Endometrial microvascular endothelial cells (primary cell): ENCODE measurements around the gene CARD10. TPM values are rescaled to one million over a fixed set of nuclear protein-coding genes. Genes with fewer than 3 reads are reported as not detected.

Source experiments
- in situ Hi-C: cut with HindIII; loops from 2 replicates; pipeline ENCODE4 v1.10.0; 2017; ENCODE audit warnings: low sequenced_read_pairs, low pct_unique_long_range_greater_than_20kb; ENCODE audit errors: inconsistent ontology term
- total RNA-seq: library from RNA; depleted of rRNA; stranded (reverse); fragments of >200 nt; gene quantifications from one replicate; pipeline ENCODE4 v1.2.3, GENCODE V29; 2015; ENCODE audit errors: inconsistent ontology term

The CARD10 gene
- total RNA-seq, 1 donor from 2014 or later, result 69.6 TPM

GRCh38 chr22:37493979-37494378 is 25.2 kb downstream of the CARD10 start:
- in situ Hi-C loops, result no loop called here

GRCh38 chr22:37492428-37493344 is 26.5 kb downstream of the CARD10 start:
- in situ Hi-C loops, result no loop called here

GRCh38 chr22:37491559-37492427 is 27.4 kb downstream of the CARD10 start:
- in situ Hi-C loops, result no loop called here

- in situ Hi-C loops, result no loop called here
Measured at GRCh38 chr22:37491106-37491505, 28.1 kb downstream of the CARD10 start.

GRCh38 chr22:37489983-37490382 is 29.2 kb downstream of the CARD10 start:
- in situ Hi-C loops, result no loop called here

- in situ Hi-C loops, result no loop called here
Measured at GRCh38 chr22:37488337-37489135, 30.7 kb downstream of the CARD10 start.

GRCh38 chr22:37487571-37487970 is 31.6 kb downstream of the CARD10 start:
- in situ Hi-C loops, result no loop called here

- in situ Hi-C loops, result no loop called here
Measured at GRCh38 chr22:37487129-37487528, 32.1 kb downstream of the CARD10 start.

GRCh38 chr22:37486224-37486845 is 32.9 kb downstream of the CARD10 start, which contains the start of gene MFNG:
MFNG (minus strand) TSS chr22:37486384; CDS start chr22:37486177, 207 bp downstream.
- in situ Hi-C loops, result no loop called here

GRCh38 chr22:37485395-37486223 is 33.6 kb downstream of the CARD10 start:
- in situ Hi-C loops, result no loop called here

GRCh38 chr22:37484480-37485394 is 34.5 kb downstream of the CARD10 start:
- in situ Hi-C loops, result no loop called here

GRCh38 chr22:37483050-37483449 is 36.2 kb downstream of the CARD10 start:
- in situ Hi-C loops, result no loop called here

GRCh38 chr22:37482244-37482643 is 37.0 kb downstream of the CARD10 start:
- in situ Hi-C loops, result no loop called here

- in situ Hi-C loops, result no loop called here
Measured at GRCh38 chr22:37481347-37481907, 37.8 kb downstream of the CARD10 start.

- in situ Hi-C loops, result no loop called here
Measured at GRCh38 chr22:37480387-37481346, 38.5 kb downstream of the CARD10 start.
